Thyroid gland (tissue), 4 donors: ENCODE results near the gene DAAM2. TPM values are rescaled to one million over a fixed set of nuclear protein-coding genes. Genes with fewer than 3 reads are reported as not detected.

Experiments
- DNase-seq, 2 donors: peaks; one replicate each; pipeline ENCODE4 v3.0.0-alpha.2; 2019
- H3K27ac ChIP-seq, 3 donors: fragments of 200-600 bp; sonication (generic); 1 replicate in 2 of 3; 2 replicates in 1 of 3; pipeline ENCODE4 v1.5.1; 2016 to 2019; ENCODE audit warnings: mild to moderate bottlenecking in 1 of 3, moderate library complexity in 1 of 3
- H3K27me3 ChIP-seq: fragments of 200-600 bp; sonication (generic); one replicate; pipeline ENCODE4 v1.5.1; 2019
- H3K36me3 ChIP-seq, 2 donors: fragments of 200-600 bp; sonication (generic); one replicate each; pipeline ENCODE4 v1.5.1; 2016 to 2019
- H3K4me1 ChIP-seq, 2 donors: fragments of 200-600 bp; sonication (generic); one replicate each; pipeline ENCODE4 v1.5.1; 2017 to 2019
- H3K4me3 ChIP-seq, 3 donors: fragments of 200-600 bp; sonication (generic); replicated peaks in 1 of 3; 1 replicate in 2 of 3; 2 replicates in 1 of 3; pipeline ENCODE4 v1.5.1; 2016; ENCODE audit warnings: mild to moderate bottlenecking in 1 of 3
- H3K9me3 ChIP-seq: fragments of 200-600 bp; sonication (generic); one replicate; pipeline ENCODE4 v1.5.1; 2017
- CTCF ChIP-seq, 6 experiments: fragments of 200-600 bp in 3 of 6; fragments of 450-650 bp in 3 of 6; sonication (generic) in 3 of 6; IDR thresholded peaks; one replicate each; pipeline ENCODE4 v1.5.1; 2016 to 2019; ENCODE audit warnings: antibody characterized with exemption in 6 of 6, mild to moderate bottlenecking in 2 of 6, inconsistent platforms in 1 of 6, moderate library complexity in 1 of 6
- POLR2A ChIP-seq, 2 donors: fragments of 450-650 bp; IDR thresholded peaks; one replicate each; pipeline ENCODE4 v1.6.1; 2017; ENCODE audit warnings: antibody characterized with exemption in 2 of 2, mild to moderate bottlenecking in 2 of 2, moderate library complexity in 1 of 2
- WGBS, 2 donors: methylation state at CpG; one replicate each; pipeline ENCODE4 v1.1.5; 2017; 5-methylcytosine and 5-hydroxymethylcytosine counted together
- intact Hi-C: fragments of 100-400 bp; cut with DNase I; formaldehyde crosslinking; loops from one replicate; pipeline ENCODE4 v1.15.1; 2023
- total RNA-seq, 4 donors: library from RNA; depleted of rRNA; stranded (reverse); fragments of >200 nt; gene quantifications; one replicate each; pipeline ENCODE4 v1.2.3, GENCODE V29; 2016

DAAM2 gene
- total RNA-seq, 4 donors from 2014 or later, result 17.8 to 37.0 (median 23.8) TPM

- Histone ChIP-seq H3K36me3 (no peaks in the 10 kb centered on the region), H3K4me3 (no peak overlapping the region), H3K9me3 (no peaks in the 10 kb centered on the region), H3K27ac (no peak overlapping the region), H3K4me1 (peaks cover 0 to 3% of the 10 kb centered on the region in 2 donors), H3K27me3 (no peaks in the 10 kb centered on the region)
- intact Hi-C loops, result no loop called here
- no peak for DNase-seq
- WGBS, 2 donors, result 71 to 78% methylated on average over 5 of the region's 5 CpGs
- no peak for TF ChIP-seq CTCF (IDR thresholded peaks at IDR 0.05)
- TF ChIP-seq POLR2A (IDR thresholded peaks at IDR 0.05), result no peak
Observed at GRCh38 chr6:39754514-39755115, 37.6 kb upstream of the DAAM2 start.

- H3K9me3 ChIP-seq, result no peaks in the 10 kb centered on the region
- WGBS, 2 donors, result 80 to 81% methylated on average over 1 of the region's 1 CpG
- no peak for TF ChIP-seq POLR2A (IDR thresholded peaks at IDR 0.05)
- TF ChIP-seq CTCF (IDR thresholded peaks at IDR 0.05), result no peak
- H3K27ac ChIP-seq, result no peak overlapping the region
- no peaks in the 10 kb centered on the region for H3K36me3 ChIP-seq
- H3K4me3 ChIP-seq, result no peak overlapping the region
- no peaks in the 10 kb centered on the region for H3K27me3 ChIP-seq
- no peak for DNase-seq
- peaks cover 0 to 3% of the 10 kb centered on the region in 2 donors for H3K4me1 ChIP-seq
- intact Hi-C loops, result no loop called here
Observed at GRCh38 chr6:39755231-39755630, 36.9 kb upstream of the DAAM2 start.

- H3K4me1 ChIP-seq, result peaks cover 0 to 3% of the 10 kb centered on the region in 2 donors
- 94 to 95% methylated on average over 2 of the region's 2 CpGs for WGBS, 2 donors
- H3K9me3 ChIP-seq, result no peaks in the 10 kb centered on the region
- no peaks in the 10 kb centered on the region for H3K27me3 ChIP-seq
- TF ChIP-seq CTCF (IDR thresholded peaks at IDR 0.05) (no peak), POLR2A (IDR thresholded peaks at IDR 0.05) (no peak)
- H3K4me3 ChIP-seq, result no peak overlapping the region
- no peak for DNase-seq
- H3K36me3 ChIP-seq, result no peaks in the 10 kb centered on the region
- no peak overlapping the region for H3K27ac ChIP-seq
- intact Hi-C loops, result no loop called here
Observed at GRCh38 chr6:39756582-39756981, 35.6 kb upstream of the DAAM2 start.

GRCh38 chr6:39758905-39759605, 33.1 kb upstream of the DAAM2 start:
- Histone ChIP-seq H3K27ac (no peak overlapping the region), H3K27me3 (no peaks in the 10 kb centered on the region), H3K9me3 (no peaks in the 10 kb centered on the region), H3K36me3 (no peaks in the 10 kb centered on the region), H3K4me3 (no peak overlapping the region), H3K4me1 (no peaks in the 10 kb centered on the region)
- intact Hi-C loops, result no loop called here
- 91 to 95% methylated on average over 2 of the region's 2 CpGs for WGBS, 2 donors
- TF ChIP-seq CTCF (IDR thresholded peaks at IDR 0.05) (no peak), POLR2A (IDR thresholded peaks at IDR 0.05) (no peak)
- DNase-seq, result no peak

- intact Hi-C loops, result no loop called here
- no peaks in the 10 kb centered on the region for H3K9me3 ChIP-seq
- no peak for TF ChIP-seq POLR2A (IDR thresholded peaks at IDR 0.05)
- TF ChIP-seq CTCF (IDR thresholded peaks at IDR 0.05), result no peak
Observed at GRCh38 chr6:39760226-39760952, 31.8 kb upstream of the DAAM2 start.

More at GRCh38 chr6:39760226-39760952, 31.8 kb upstream of the DAAM2 start:
- no peaks in the 10 kb centered on the region for H3K36me3 ChIP-seq
- DNase-seq, result no peak
- H3K4me1 ChIP-seq, result no peaks in the 10 kb centered on the region
- 67 to 74% methylated on average over 3 of the region's 3 CpGs for WGBS, 2 donors
- no peak overlapping the region for H3K27ac ChIP-seq
- no peaks in the 10 kb centered on the region for H3K27me3 ChIP-seq
- H3K4me3 ChIP-seq, result no peak overlapping the region
